HG03045 (cell line): ENCODE results near the gene EPHB1.

Source experiments
- ATAC-seq: cut with Tn5 transposase; IDR thresholded peaks from one replicate; pipeline ENCODE4 v1.9.1; 2021; ENCODE audit warnings: mild to moderate bottlenecking, moderate library complexity; ENCODE audit not compliant: unreplicated experiment

EPHB1 gene

GRCh38 chr3:135141672-135142071 is 346.6 kb downstream of the EPHB1 start:
- no peak for ATAC-seq

GRCh38 chr3:135142530-135142929 is 347.5 kb downstream of the EPHB1 start:
- no peak for ATAC-seq

- no peak for ATAC-seq
Observed at GRCh38 chr3:135143474-135143873, 348.4 kb downstream of the EPHB1 start.

GRCh38 chr3:135145581-135145980 is 350.5 kb downstream of the EPHB1 start:
- no peak for ATAC-seq

GRCh38 chr3:135147657-135148056 is 352.6 kb downstream of the EPHB1 start:
- no peak for ATAC-seq

- ATAC-seq: no peak
Observed at GRCh38 chr3:135148398-135149020, 353.4 kb downstream of the EPHB1 start.

- ATAC-seq: no peak
Observed at GRCh38 chr3:135149707-135150681, 354.9 kb downstream of the EPHB1 start.

GRCh38 chr3:135154186-135154585 is 359.1 kb downstream of the EPHB1 start:
- ATAC-seq: no peak

GRCh38 chr3:135155228-135155627 is 360.2 kb downstream of the EPHB1 start:
- ATAC-seq: no peak

- ATAC-seq: no peak
Observed at GRCh38 chr3:135155791-135156190, 360.7 kb downstream of the EPHB1 start.

GRCh38 chr3:135157045-135157740 is 362.1 kb downstream of the EPHB1 start:
- ATAC-seq: no peak

GRCh38 chr3:135158520-135158919 is 363.5 kb downstream of the EPHB1 start:
- ATAC-seq: no peak

GRCh38 chr3:135159681-135160247 is 364.7 kb downstream of the EPHB1 start:
- no peak for ATAC-seq

- no peak for ATAC-seq
Observed at GRCh38 chr3:135161425-135161824, 366.4 kb downstream of the EPHB1 start.

- ATAC-seq: no peak
Observed at GRCh38 chr3:135163701-135164100, 368.6 kb downstream of the EPHB1 start.

GRCh38 chr3:135165260-135165659 is 370.2 kb downstream of the EPHB1 start:
- no peak for ATAC-seq

- no peak for ATAC-seq
Observed at GRCh38 chr3:135166266-135166825, 371.3 kb downstream of the EPHB1 start.

- no peak for ATAC-seq
Observed at GRCh38 chr3:135168822-135169221, 373.8 kb downstream of the EPHB1 start.

- ATAC-seq: no peak
Observed at GRCh38 chr3:135169651-135170050, 374.6 kb downstream of the EPHB1 start.

GRCh38 chr3:135170732-135171131 is 375.7 kb downstream of the EPHB1 start:
- ATAC-seq: no peak
